Subcutaneous adipose tissue (tissue), 4 donors: ENCODE measurements around the gene NME1. TPM values are rescaled to one million over a fixed set of nuclear protein-coding genes. Genes with fewer than 3 reads are reported as not detected.

Experiments used
- total RNA-seq, 4 donors: library from RNA; depleted of rRNA; stranded (reverse); fragments of >200 nt; gene quantifications; one replicate each; pipeline ENCODE4 v1.1.0, GENCODE V29; 2016
- TF ChIP-seq, protein P1 (sequence below): fragments of 450-650 bp; IDR thresholded peaks from one replicate; pipeline ENCODE4 v1.5.1; 2016; ENCODE audit warnings: low read depth, mild to moderate bottlenecking, control low read depth, antibody characterized with exemption, moderate library complexity

Gene NME1
- total RNA-seq, 4 donors from 2014 or later = 20.2 to 46.0 (median 22.7) TPM

DNA sequence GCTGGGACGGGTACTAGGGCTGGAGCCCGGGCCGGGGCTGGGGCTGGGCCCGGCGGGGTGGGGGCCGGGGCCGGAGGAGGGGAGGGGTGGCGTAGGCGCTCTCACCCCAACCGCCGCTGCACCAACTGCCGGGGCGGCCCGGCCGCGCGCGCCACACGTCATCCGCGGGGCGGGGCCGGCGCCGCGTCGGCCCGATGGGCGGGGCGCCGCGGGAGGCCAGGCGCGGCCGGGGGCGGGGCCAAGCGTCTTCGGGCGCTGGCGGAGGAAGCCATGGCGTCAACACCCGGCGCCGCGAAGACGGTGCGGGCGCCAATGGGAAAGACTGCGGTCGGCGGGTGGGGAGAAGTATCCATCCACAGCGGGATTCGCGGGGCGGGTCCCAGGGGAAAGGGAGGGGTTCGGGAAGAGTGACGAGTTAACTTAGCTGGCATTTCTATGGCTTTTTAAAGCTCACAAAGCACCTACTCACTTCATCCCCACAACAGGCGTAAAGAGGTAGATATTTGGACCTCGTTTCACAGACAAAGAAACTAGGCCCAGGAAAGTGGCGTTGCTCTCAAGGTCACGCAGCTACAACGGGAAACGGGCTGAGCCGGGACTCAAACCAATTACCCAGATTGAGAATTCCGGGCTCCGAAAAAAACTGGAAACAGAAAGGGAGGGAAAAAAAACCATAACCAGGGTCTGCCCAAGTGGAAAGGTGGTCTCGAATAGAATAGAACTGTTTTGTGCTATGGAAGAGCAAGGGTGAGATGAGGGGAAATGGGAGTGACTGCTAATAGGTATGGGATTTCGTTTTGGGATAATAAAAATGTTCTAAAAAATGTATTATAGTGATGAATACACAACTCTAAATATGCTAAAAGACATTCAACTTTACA lies 32.4 kb upstream of the NME1 start, which contains the start of gene SPAG9:
Gene SPAG9 (minus strand): TSS at position 130 of the 881 bp plus-strand sequence. CDS start 212 bp downstream, outside the sequence.
- TF ChIP-seq, protein P1, sequence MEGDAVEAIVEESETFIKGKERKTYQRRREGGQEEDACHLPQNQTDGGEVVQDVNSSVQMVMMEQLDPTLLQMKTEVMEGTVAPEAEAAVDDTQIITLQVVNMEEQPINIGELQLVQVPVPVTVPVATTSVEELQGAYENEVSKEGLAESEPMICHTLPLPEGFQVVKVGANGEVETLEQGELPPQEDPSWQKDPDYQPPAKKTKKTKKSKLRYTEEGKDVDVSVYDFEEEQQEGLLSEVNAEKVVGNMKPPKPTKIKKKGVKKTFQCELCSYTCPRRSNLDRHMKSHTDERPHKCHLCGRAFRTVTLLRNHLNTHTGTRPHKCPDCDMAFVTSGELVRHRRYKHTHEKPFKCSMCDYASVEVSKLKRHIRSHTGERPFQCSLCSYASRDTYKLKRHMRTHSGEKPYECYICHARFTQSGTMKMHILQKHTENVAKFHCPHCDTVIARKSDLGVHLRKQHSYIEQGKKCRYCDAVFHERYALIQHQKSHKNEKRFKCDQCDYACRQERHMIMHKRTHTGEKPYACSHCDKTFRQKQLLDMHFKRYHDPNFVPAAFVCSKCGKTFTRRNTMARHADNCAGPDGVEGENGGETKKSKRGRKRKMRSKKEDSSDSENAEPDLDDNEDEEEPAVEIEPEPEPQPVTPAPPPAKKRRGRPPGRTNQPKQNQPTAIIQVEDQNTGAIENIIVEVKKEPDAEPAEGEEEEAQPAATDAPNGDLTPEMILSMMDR = no peak

DNA sequence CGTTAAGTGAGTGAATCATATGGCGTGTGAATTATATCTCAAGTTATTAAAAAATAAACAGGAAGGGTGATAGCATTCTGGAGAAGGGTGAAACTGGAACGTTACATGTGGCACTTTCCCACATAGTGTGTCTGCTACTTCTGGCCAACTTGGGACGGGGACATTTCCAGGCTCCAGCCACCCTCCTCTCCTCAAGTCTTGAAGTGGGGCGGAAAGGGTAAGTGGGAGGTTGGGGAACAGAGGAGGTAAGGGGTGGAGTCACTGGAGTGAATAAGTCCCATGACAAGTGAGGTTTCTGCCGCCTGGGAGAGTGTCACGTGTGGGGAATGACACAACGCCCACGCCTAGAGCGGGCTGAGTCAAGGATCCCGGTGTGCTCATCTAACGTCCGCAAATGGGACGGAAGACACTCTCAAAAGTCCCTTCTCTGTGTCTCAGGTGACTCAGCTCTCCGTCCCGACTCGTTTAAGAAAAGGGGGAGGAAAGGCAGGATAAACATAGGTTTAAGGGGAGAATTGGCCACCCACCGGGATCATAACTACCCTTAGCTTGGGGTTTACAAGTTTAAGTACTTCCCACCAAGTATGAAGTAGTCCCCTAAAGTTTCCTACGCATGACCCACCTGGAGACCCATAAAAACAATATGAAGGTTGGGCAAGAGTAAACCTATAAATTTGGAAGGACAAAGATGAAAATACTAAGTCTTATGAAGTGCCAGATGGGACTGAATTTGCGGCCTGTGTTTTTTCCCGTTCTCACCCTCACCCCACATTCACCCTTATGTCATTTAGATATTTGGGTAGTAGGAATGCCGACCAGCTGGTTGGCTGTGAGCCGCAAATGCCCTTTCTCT lies 31.5 kb upstream of the NME1 start:
- TF ChIP-seq, protein P1 = no peak

DNA sequence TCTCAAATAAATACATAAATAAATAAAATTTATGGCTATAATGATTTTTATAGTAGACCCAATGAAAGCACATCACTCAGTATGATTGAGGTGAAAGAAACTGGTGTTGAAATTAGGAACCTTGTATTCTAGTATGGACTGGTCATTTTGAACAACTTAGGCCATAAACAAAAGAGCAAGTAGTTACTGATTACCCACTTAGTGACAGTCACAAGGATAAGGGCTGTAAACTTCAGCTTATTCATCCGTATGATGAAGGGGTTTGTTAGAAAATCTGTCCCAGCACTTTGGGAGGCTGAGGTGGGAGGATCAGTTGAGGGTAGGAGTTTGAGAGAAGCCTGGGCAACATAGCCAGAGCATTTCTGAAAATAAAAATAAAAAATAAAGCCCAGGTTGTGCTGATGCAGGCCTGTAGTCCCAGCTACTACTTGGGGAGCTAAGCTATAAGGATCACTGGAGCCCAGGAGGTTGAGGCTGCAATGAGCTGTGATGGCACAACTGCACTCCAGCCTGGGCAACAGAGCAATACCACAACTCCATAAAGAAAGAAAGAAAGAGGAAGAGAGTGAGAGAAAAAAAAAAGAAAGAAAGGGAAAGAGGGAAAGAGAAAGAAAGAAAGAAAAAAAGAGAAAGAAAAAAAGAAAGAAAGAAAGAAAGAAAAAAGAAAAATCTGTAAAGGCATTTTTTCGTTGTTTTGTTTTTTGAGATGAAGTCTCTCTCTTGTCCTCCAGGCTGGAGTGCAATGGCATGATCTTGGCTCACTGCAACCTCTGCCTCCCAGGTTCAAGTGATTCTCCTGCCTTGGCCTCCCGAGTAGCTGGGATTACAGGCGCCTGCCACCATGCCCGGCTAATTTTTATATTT lies 28.5 kb upstream of the NME1 start:
- TF ChIP-seq, protein P1 = no peak

DNA sequence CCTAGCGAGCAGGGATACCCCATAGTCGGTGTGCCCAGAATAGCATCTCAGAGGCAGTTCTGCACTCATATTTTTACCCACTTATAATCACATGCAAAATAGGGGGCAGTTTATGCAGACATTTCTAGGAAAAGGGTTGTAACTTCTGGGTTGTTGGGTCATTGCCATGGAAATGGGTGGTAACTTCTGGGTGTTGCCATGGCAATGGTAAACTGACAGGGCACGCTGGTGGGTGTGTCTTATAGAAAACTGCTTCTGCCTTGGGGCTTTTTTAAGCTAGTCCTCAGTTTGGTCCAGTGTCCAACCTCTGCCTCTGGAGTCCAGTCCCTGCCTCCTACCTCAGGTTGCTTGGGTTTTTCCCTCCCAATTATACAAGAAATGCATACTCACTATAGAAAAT lies 25.3 kb upstream of the NME1 start:
- TF ChIP-seq, protein P1 = no peak

DNA sequence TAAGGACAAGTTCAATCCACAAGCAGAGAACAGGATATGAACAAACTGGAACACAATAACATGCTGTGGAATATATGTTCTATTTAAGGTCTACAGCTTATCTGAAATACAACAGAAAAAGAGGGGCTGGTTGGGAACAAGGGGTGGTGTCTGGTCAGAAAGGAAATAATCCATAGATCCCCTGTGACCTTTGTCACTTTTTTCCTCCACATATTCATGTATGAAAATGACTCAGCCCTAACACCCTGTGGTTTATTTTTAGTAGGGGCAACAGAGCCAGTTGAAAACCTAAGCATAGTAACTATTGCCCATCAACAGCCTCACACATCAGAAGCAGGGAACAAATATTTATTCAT lies 20.4 kb upstream of the NME1 start:
- TF ChIP-seq, protein P1 = no peak

DNA sequence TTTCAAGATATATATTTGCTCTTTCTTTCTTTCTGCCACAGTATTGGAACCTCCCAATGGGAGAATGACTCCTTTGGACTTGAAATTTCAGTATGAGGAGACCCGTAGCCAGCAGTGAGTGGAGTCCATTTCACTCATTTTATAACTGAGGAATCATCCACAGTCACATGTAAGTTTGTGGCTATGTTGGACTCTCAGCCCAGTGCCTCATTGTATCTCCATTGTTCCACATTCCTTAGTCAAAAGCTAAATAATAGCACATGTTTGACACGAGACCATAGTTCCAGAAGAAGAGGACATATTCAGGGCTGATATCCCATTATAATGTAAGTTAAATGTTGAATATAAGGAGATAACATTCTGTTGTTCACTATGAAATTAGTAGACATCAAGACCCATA lies 20.0 kb upstream of the NME1 start:
- TF ChIP-seq, protein P1 = no peak
